ENCODE data around the gene PCK2. TPM values are rescaled to one million over a fixed set of nuclear protein-coding genes. Genes with fewer than 3 reads are reported as not detected.

Gene PCK2
- total RNA-seq, 1 experiment from 2014 or later = 48.9 TPM

DNA sequence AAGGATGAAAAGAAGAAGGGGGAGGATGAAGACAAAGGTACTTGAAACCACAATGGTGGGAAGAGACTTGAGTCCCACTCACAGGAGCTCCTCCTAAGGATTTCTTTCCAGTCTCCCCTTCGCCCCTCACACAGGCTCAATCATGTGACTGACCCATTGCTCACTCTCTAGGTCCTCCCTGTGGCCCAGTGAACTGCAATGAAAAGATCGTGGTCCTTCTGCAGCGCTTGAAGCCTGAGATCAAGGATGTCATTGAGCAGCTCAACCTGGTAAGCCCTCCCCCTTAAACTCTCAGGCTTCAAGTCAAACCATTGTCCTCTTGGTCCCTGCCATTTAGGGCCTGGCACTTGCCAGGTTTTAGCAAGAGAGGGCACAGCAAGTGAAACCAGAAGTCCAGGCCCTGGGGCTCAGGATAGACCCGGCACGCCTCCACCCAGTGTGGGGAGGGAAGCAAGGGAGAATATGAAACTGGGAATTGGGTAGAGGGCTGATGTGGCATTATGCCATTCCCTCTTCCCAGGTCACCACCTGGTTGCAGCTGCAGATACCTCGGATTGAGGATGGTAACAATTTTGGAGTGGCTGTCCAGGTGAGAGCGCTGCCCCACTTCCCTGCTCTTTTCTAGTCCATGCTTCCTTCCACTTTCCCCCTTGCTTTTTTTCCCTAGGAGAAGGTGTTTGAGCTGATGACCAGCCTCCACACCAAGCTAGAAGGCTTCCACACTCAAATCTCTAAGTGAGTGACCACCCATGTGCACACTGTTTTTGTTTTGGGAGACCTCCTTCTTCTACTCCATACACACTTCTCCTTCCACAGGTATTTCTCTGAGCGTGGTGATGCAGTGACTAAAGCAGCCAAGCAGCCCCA lies 43.7 kb downstream of the PCK2 start:
- Histone ChIP-seq H2BK20ac (ENCODE audit: low read depth, low read length, poor library complexity, severe bottlenecking) (no peak overlapping the region), H2AFZ (ENCODE audit: low read length) (no peak overlapping the region), H2BK12ac (ENCODE audit: insufficient read length, low read depth, low read length) (no peak overlapping the region), H2BK15ac (ENCODE audit: low read depth, low read length) (no peak overlapping the region), H4K8ac (replicated peaks; ENCODE audit: insufficient read length, low read depth, low read length) (no peak overlapping the region), H2BK5ac (ENCODE audit: insufficient read length, low read length) (no peak overlapping the region), H4K91ac (ENCODE audit: insufficient read length, low read depth, low read length) (no peak overlapping the region), H3K4me2 (ENCODE audit: insufficient read depth, insufficient read length, low read length) (no peak overlapping the region), H3K23ac (ENCODE audit: insufficient read length, low read depth, low read length) (no peak overlapping the region), H3K56ac (ENCODE audit: insufficient read length, low read depth, low read length) (no peak overlapping the region), H2BK120ac (ENCODE audit: low read depth, low read length, poor library complexity, severe bottlenecking) (no peak overlapping the region), H3K4me1 (ENCODE audit: insufficient read depth, low read length) (no peaks in the 10 kb centered on the region), H3K79me2 (ENCODE audit: insufficient read depth, low read length) (peaks cover 3% of the 10 kb centered on the region; the same call in 1 of the 2 replicates), H3K27ac (ENCODE audit: insufficient read length, low read depth, low read length) (no peak overlapping the region), H3K14ac (ENCODE audit: insufficient read depth, low read length) (no peak overlapping the region), H3K27me3 (ENCODE audit: insufficient read depth, low read length) (no peaks in the 10 kb centered on the region), H4K5ac (ENCODE audit: insufficient read length, low read depth, low read length) (no peak overlapping the region), H2AK5ac (ENCODE audit: insufficient read length, low read length) (no peak overlapping the region), H3K9ac (ENCODE audit: extremely low read depth, insufficient read length, low read length) (no peak overlapping the region), H3K9me3 (ENCODE audit: control insufficient read depth, low read depth, low read length) (no peaks in the 10 kb centered on the region), H3K4ac (ENCODE audit: low read depth, low read length) (no peak overlapping the region), H3T11ph (ENCODE audit: low read length) (no peak overlapping the region), H3K79me1 (ENCODE audit: insufficient read depth, low read depth, low read length, poor library complexity, severe bottlenecking) (peaks cover 2% of the 10 kb centered on the region), H3K23me2 (ENCODE audit: insufficient read length, low read depth, low read length, poor library complexity, severe bottlenecking) (peaks cover 10% of the 10 kb centered on the region), H4K20me1 (ENCODE audit: control insufficient read depth, insufficient read depth, insufficient read length) (no peaks in the 10 kb centered on the region), H3K18ac (ENCODE audit: insufficient read length, low read depth, low read length) (no peak overlapping the region)
- Mint-ChIP-seq H3K9me3 (0 out of 5 replicates have a peak, but pooled peaks cover 0 to 2% of the 10 kb centered on the region in 2 experiments), H3K36me3 (ENCODE audit: insufficient read depth in 1 of 3, low read depth in 3 of 3) (peaks cover 22 to 34% (median 29%) of the 10 kb centered on the region in 3 experiments), H3K4me3 (peak overlapping the region; percentile 38 to 66; a peak in 4 of 5 replicates), H3K4me1 (peaks cover 31 to 33% of the 10 kb centered on the region in 2 experiments), H3K27ac (peak overlapping the region in 1 of 3 experiments; percentile 54; a peak in 3 of 7 replicates), H3K27me3 (ENCODE audit: low read depth) (no peaks in the 10 kb centered on the region)
- DNase-seq = no peak
- TF ChIP-seq, protein P1, sequence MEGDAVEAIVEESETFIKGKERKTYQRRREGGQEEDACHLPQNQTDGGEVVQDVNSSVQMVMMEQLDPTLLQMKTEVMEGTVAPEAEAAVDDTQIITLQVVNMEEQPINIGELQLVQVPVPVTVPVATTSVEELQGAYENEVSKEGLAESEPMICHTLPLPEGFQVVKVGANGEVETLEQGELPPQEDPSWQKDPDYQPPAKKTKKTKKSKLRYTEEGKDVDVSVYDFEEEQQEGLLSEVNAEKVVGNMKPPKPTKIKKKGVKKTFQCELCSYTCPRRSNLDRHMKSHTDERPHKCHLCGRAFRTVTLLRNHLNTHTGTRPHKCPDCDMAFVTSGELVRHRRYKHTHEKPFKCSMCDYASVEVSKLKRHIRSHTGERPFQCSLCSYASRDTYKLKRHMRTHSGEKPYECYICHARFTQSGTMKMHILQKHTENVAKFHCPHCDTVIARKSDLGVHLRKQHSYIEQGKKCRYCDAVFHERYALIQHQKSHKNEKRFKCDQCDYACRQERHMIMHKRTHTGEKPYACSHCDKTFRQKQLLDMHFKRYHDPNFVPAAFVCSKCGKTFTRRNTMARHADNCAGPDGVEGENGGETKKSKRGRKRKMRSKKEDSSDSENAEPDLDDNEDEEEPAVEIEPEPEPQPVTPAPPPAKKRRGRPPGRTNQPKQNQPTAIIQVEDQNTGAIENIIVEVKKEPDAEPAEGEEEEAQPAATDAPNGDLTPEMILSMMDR (conservative IDR thresholded peaks at IDR 0.05) = no peak
- WGBS (ENCODE audit: extremely low coverage, insufficient read length, low lambda C conversion rate) = no CpG with 5 or more reads among the region's 8 CpGs

Data from H9 (cell line).